Measurements from ENCODE around the gene WDR27.

- TF ChIP-seq, protein P1, sequence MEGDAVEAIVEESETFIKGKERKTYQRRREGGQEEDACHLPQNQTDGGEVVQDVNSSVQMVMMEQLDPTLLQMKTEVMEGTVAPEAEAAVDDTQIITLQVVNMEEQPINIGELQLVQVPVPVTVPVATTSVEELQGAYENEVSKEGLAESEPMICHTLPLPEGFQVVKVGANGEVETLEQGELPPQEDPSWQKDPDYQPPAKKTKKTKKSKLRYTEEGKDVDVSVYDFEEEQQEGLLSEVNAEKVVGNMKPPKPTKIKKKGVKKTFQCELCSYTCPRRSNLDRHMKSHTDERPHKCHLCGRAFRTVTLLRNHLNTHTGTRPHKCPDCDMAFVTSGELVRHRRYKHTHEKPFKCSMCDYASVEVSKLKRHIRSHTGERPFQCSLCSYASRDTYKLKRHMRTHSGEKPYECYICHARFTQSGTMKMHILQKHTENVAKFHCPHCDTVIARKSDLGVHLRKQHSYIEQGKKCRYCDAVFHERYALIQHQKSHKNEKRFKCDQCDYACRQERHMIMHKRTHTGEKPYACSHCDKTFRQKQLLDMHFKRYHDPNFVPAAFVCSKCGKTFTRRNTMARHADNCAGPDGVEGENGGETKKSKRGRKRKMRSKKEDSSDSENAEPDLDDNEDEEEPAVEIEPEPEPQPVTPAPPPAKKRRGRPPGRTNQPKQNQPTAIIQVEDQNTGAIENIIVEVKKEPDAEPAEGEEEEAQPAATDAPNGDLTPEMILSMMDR (IDR thresholded peaks at IDR 0.05 in 4 of 5, conservative IDR thresholded peaks at IDR 0.05 in 1 of 5): no peak
- no peak for TF ChIP-seq POLR2A (IDR thresholded peaks at IDR 0.05)
Measured at GRCh38 chr6:169714595-169714994, 12.8 kb upstream of the WDR27 start.

All from gastrocnemius medialis (tissue), 4 donors.